Activated CD8-positive, alpha-beta memory T cell treated with anti-CD3 and anti-CD28 coated beads for 48 hours (primary cell): ENCODE results near the gene B9D1.

Experiments used
- DNase-seq, 3 experiments: peaks; one replicate each; pipeline ENCODE4 v3.0.0-alpha.2; 2020; ENCODE audit warnings: low read depth in 2 of 3, low spot score in 2 of 3

Gene B9D1

DNA sequence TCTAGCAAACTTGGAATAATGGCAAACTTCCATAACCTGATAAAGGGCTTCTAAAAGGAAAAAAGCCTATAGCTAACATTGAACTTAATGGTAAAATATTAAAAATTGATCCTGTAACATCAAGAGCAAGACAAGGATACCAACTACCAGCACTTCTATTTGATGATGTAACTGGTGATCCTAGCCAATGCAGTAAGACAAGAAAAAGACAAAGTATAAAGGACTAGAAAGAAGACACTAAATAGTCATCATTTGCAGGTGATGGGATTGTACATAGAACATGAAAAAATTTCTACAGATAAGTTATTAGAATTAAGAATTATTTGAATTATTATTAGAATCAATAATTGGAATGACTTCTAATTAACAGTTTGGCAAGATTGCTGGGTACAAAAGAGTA is 37.0 kb downstream of the B9D1 start:
- no peak for DNase-seq

DNA sequence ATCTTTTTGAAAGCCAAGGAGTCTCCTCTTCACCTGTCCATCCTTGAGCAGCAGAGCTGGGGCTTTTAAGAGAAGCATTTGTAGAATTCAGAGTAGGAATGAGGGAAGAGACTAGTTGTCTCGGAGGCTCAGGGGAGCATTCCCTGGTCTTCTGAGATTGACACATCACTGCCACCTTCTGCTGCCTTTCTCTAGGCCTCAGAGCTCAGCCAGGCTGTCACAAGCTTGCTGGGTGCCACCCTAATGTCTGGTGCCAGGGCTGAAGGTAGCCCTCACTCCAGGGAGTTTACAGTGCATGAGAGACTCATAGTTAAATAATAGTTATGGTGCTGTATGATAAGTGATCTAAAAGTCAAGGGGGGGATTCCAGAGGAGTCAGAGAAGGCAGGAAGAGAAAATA is 39.7 kb downstream of the B9D1 start:
- DNase-seq, result no peak

DNA sequence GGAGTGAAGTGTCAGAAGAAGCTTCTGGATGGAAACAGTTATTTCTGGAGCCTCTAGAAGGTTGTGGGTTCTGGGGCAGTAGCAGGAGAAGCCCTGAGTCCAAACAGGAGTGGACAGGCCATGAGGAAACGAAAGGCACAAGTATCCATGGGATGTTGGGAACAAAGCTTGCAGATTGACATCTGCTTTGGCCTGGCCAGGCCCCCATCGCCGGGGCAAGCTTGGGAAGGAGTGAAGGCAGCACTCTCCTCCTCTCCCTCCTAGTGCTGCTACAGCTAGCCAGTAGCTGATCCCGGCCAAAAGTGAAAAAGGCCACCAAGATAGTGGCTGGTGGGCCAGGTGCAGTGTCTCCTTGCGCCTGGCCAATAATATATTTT is 40.4 kb downstream of the B9D1 start:
- DNase-seq, result no peak

DNA sequence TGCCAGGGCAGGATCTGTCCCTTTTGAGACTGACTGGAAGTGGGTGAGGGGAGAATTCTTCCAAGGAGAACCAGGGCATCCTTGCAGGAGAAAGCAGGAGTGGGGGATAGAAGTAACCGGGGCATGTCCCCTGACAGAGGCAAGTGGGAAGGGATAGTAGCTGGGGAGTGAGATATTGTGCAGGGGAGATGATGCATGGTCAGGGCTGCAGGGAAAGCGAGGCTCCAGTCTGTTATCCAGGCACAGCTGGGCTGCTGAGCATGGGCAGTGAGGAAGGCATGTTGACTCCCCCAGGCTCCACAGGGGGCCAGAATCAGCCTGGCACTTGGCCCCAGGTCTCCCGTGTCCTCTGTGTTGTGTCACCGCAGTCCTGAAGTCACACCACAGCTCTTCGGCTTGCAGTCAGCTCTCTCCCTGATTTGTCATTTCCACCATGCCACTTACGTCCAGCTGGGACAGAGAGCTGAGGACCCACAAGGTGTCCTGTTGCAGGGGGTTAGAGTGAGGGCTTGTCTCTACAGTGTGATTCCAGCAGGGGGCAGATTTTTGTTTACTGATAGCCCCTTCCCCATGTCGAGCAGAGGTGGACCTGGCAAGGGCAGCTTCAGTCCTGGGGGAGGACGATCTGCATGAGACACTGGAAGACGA is 40.9 kb downstream of the B9D1 start:
- no peak for DNase-seq

DNA sequence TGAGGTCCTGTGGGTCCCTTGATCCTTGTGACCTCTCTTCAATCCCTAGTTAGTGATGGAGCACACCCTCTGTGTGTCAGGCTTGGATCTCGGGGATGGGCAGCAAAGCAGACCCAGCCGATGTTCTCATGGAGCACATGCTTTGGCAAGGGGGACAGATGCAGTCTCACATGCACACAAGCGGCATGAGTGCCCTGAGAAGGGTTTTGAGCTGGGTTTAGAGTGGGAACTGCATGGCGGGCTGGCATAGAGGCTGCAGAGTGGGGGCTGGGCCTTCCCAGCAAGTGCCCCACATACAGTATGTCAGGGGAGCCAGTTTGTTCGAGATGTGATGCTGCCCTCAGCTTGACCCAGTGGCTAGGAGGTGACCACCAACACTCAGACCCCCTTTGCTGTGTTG is 41.6 kb downstream of the B9D1 start:
- no peak for DNase-seq

DNA sequence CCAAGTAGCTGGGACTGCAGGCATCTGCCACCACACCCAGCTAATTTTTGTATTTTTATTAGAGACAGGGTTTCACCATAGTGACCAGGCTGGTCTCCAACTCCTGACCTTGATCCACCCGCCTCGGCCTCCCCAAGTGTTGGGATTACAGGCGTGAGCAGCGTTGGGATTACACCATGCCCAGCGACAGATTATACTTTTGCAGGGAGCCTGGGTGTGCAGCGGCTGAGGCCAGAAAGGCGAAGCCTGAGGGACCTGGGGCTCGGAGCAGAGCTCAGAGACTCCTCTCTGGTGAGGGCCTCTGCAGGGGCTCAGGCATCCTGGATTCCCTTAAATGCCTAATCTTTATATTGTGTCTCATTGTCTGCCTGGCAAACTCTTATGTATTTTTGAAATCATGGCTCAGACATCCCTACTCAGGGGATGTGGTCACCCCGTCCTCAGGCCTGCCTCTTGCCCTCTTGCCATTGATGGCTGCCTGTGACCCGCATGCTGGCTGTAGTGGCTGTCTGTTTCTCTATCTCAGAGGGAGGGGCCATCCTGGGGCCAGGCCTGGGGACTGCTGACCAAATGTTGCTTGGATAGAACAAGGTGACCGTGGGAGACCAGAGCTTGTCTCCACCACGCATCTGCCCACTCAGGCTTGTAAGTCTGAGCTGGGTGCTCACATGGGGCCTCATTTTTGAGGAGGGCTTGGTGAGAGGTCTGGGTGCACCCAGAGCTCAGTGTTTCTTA is 42.6 kb downstream of the B9D1 start:
- DNase-seq, result no peak

DNA sequence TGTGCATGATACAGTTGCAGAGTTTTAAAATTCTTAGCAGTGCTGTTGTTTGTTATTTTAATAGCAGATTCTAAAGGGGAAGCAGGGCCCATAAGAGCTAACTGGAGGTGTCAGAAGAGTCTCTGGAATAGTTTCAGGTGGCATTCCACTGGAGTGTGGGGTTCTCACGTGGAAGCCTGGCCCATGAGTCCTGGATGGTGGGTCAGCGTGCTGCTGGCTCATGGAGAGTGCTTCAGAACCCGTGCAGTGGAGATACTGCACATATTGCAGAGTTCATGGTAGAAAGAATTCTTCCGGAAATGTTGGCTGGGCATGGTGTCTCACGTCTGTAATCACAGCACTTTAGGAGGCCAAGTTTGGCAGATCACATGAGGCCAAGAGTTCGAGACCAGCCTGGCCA is 43.9 kb downstream of the B9D1 start:
- DNase-seq, result no peak

DNA sequence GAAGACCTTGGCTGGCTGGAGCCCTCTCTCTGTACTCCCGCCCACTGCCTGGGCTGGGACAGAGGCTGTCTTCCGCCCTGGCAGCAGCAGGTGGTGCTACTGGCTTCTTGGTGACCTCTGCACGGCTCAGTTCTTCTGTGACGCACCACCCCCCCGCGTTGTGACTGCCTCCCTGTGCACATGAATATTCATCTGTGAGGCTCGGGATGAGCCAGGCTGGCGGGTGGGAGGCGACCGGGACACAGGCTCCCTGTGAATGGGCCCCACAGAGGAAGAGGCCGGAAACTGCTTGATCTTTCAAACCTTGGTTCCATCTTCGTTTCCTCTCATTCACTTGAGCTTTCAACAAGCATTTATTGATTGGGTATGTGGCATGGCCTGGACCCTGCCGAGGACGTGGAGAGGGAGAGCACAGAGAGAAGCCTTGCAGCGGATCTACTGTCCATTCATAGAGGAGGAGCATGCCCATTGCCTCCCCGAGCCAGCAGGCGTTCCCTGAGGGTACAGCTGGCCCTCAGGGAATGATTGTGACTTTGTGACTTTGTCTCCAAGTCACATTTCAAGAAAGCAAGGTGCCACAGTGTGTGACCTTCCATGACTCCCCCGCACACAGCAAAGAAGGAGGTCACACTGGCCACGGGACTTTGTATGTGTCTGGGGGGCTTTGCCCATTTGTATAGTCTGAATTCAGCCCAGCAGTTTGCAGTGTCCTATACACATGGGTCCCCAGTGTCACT is 45.0 kb downstream of the B9D1 start:
- DNase-seq, result no peak

DNA sequence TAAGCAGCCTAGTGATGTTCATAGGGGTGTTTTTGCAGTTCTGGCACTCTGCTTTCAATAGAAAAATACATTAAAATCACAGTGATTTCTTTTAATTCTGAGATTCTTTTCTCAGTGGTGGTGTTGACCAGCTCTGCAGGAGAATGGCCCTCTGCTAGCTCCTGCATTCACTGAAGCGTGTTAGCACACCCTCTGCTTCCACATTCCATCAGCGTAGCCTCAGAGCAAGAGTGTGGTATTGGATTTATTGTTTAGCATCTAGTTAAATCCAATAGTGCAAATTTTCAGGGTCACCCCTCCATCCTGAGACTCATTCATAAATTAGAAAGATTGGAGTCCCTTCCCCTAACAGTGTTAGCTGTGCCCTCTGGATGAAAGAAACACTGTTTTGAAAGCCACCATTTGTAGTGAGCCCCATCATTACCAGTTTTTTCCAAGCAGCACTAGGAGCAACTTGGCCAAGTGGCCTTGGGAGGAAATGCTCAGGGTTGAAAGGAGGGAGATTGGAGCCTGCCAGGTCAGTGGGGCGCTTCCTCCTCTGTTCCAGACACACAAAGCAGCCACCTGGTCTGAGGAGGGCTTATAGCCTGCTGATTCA is 45.7 kb downstream of the B9D1 start:
- no peak for DNase-seq

DNA sequence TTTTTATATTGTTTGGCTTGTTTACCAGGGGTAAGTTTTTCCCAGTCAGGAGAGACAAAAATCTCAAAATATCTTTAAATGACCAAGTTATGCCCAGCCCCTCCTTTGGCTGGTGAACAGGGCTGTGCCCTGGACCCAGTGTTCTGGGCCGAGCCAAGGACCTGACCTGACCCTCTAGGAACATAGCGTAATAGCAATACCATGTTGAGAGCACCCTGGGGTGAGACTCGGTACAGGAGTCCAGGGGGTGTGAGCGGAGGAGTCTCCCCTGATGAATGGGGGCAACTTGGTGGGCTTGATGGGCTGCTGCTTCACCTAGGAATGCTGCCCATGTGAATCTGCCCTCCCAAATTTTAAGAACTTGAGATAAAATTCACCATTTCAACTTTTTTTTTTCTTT is 47.4 kb downstream of the B9D1 start:
- DNase-seq, result no peak

DNA sequence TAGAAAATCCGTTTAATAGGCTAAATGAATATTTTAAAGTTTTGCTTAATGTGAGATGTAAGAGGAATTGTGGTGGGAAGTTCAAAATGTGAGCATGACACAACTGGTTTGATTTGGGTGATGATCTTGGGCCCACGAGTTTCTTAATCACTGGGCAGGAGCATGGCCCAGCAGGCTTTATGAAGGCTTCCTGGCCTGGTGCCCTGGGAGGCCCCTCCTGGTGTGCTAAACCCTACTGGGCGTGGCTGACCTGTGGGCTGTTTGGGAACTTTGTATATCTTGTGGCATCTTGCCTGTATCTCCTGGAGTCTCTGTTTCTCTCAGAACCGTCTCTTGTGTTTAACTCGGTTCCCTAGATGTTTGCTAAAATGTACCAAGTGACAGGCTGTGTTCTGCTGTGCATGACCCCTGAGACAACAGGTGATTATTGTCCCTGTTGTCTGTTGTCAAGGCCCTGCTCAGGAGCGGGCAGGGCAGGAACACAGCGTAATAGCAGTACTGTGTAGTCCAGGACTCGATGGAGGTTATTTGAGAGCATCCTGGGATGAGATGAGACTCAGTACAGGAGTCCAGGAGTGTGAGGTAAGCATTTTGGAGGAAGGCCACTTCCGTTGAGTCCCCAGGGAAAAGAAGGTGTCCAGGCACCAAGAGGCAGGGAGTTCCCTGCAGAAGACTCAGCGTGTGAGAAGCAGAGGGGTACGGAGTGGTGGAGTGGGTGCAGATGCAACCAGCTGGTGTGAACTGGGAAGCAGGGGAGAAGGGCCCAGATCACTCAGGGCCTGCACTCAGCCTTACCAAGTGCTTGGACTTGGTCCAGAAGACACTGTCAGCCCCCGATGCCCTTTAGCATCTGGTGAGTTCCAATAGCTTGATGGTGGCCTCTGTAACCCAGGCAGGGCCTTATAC is 48.5 kb downstream of the B9D1 start:
- no peak for DNase-seq

DNA sequence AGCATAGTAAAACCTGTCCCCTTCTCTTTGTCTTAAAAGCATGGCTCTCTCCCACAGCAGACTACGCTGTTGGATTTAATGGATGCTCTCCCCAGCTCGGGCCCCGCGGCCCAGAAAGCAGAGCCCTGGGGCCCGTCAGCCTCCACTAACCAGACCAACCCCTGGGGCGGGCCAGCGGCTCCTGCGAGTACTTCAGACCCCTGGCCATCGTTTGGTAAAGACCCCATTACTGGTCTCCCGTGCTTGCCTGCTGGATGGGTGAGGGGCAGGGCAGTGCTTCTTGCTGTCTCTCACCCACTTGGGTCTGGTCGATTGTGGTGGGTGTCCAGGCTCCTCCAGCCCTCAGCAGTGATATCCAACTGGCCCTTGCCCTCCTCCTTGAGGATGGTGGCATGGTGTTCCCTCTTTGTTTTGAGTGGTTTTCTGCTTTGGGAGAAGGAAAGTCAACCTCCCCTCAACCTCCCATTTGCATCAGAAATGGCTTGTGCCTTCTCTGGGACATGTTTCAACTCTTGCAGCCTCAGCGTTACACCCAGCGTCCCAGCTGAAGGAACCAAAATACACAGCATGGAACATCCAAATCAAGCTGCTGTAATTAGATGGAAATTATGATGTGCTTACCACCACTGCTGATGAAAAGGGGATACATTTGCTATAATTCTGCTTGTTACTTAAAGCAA is 49.3 kb downstream of the B9D1 start:
- DNase-seq, result no peak

DNA sequence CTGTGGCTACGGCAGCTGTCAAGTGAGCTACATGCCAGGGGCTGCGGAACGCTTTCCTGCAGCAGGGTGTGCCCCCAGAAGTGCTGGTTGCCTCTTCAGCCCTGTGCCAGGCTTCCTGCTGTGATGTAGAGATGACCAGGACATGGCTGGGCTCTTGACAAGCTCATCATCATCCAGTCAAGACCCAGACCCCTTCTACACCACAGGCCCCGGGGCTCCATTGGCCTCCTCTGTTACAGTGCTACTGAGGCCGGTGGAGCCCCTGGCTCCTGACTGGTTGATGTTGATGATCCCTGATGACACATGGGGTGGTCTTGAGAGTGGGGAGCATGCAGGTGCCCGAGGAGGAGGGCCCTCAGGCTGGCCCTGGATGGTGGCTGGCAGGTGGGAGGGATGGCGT is 50.1 kb downstream of the B9D1 start:
- DNase-seq, result no peak

DNA sequence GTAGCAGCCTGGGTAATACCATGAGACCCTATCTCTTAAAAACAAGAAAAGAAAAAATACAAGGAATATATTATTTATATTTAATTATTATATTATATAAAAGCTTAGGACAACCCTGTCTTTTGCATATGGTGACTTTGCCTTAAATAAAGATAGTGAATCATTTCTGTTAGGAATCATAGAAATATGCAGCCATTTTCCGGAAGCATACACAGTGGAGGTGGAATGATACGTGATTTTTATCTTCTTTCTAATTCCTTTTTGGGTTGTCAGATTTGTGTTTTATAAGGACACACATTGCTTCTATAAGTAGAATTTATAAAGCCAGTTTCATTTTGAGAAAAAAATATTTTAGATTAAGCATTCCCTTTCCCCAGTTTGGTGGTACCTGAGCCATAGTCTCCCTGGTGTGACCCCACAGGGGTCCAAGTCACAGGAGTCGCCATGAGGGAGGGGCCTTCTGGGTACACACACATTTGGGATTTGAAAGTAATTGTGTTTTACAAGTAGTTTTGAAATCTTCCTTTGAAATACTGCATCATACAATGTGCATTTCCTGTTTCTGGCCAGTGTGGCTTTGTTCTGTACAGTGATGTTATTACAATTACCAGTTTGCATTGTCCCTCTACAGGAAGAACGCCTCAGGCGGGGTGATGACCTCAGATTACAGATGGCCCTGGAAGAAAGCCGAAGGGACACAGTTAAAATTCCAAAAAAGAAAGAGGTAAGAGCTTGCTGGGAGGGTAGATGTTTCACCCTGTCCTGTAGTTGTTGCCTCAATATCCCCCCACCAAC is 50.9 kb downstream of the B9D1 start:
- DNase-seq, result no peak

DNA sequence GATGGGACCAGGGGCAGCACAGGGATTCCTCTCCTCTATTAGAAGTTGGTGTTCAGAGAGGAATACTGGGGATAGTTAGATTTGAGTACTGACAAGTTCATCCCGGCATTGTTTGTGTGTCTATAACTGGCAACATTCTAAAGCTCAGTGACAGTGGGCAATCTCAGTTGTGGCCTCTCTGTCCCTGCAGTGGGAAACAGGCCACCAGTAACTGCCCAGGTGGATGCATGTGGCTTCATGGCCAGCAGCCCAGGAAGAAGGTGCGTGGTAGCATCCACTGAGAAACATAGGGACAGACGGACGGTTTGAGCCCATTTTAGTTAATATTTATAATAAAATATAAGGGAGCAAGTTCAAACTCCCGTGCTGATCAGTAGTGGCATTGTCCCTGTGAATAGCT is 51.5 kb downstream of the B9D1 start:
- no peak for DNase-seq

DNA sequence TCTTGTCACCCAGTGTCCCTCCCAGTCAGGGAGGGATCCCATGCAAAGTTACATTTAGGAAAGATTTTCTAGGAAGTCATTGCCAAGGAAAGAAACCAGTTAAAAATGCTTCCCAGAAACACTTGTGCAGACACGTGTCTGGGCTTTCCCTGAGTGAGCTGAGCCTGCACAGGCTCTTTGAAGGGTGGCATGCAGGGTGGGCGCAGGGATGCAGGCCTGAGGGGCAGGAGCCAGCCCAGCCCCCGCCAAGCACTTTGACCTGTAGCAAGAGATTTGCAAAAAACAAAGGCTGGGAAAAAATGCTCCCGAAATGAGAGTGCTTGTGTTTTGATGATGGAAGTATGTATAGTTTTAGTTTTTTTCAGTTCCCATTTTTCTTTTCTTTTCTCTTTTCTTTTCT is 52.4 kb downstream of the B9D1 start:
- DNase-seq, result no peak

DNA sequence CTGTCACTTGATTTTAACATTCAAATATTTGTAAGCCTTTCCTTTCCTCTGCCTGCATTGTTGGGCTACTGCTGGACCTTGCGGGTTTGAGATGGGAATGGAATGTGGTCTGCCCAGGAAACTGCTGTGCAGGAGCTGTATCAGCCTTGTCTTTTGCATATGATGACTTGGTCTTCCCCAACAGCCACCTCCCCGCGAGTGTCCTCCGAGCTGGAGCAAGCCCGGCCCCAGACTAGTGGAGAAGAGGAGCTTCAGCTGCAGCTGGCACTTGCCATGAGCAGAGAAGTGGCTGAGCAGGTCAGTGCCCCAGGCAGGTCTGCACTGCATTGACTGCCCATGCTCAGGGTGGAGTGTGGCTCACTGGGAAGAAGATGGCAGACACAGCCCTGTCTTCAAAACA is 52.8 kb downstream of the B9D1 start:
- no peak for DNase-seq

DNA sequence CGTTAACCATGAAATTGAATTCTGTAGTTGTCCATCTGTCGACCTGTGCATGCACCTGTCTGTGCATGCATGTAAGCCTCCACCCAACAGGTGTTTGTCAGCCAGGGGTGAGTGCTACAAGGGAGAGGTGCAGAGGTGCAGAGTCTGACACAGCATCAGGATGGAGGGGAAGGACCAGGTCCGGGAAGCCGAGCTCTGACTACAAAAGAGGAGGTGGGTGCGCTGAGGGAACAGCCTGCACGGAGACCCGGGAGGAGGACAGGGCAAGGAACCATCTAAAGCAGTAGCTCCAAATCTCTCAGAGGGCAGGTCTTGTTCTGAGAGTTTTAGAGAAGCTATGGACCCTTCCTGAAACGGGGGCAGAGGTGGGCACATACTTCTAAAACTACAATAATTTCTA is 54.1 kb downstream of the B9D1 start:
- no peak for DNase-seq

DNA sequence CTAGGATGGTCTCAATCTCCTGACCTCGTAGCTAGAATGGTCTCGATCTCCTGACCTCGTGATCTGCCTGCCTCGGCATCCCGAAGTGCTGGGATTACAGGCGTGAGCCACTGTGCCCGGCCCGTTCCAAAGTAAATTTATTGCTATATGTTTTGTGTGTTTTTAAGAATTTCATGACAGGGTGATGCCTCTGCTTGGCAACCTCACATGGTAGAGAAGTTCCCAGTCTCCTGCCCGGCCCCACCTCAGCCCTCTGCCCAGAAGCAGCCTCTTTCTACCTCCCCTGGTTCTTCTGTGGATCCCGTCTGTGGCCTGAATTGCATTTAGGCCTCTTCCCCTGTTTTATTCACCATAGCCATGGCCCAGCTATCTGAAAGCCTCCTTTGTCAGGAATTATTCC is 55.0 kb downstream of the B9D1 start:
- DNase-seq, result no peak
